HG02759 (cell line): ENCODE results near the gene MIS18A.

Experiments
- ATAC-seq: cut with Tn5 transposase; IDR thresholded peaks from one replicate; pipeline ENCODE4 v1.9.1; 2021; ENCODE audit warnings: mild to moderate bottlenecking, moderate library complexity; ENCODE audit not compliant: unreplicated experiment

The MIS18A gene

DNA sequence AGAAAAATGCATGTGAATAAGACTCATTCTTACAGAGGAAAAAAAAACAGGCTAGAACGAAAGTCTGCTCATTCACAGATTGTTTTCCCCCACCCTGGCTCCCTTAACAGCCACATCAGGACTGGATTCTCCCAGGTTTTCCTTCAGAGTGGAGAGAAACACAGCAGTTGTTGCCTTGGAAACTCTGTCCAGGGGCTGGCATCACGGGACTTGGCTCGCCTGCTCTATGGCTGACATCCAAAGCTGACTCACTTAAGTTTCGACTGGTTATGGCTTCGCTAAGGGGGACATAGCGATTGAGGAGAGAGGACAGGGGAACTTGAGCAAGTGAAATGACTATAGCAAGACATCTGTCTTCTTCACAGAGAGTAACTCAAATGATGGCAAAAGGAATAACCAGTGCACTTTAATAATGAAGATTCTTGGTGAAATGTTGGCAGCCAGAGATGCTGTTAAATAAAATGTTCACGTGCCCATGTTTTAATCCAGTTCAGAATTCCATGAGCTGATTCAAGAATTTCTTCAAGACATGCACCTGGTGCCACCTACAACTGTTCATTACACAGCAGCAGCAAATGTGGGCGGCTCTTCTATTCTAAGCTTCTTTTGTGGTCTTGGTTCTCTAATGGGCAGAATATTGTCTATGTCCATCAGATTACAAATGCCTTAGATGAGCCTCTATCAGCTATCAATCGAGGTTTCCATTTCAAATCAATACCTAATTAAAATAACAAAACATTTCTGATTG lies 21.8 kb downstream of the MIS18A start:
- ATAC-seq: no peak

DNA sequence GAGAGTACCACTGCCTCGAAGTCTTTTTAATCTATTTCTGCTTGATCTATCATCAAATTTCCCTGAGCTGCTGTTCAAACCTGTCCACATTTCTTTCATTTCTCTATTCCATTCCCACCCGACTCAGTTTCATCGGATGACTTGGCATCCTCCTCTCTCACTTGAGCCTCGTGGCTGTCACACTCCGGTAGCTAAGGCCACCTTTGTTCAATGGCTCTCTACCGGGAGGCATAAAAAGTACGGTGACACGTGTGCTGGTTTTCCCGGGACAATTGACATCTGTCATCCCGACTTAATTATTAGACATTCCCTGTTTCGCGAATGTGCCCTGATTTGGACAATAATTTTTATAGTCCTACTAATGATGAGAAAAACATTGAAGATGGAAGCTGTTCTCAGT lies 22.6 kb downstream of the MIS18A start:
- ATAC-seq: no peak

DNA sequence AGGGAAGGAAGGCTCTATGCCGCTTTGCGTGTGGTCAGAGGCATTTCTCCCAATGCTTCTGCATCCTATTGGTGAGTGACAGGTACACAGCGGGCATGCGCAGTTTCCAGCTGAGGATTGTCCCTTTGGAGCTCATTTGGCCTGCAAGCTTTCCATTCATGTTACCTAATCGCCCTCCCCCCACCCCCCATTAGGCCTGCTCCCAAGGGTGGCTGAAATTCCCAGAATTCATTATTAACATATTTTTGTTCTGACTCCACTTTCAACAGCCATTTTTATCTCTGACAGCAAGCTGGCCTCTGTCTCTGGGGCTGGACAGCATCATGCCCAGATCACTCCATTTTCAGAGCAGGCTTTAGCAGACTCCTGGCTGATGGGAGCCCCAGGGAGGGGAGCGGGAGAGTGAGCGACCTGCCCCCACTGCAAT lies 25.6 kb downstream of the MIS18A start:
- no peak for ATAC-seq

DNA sequence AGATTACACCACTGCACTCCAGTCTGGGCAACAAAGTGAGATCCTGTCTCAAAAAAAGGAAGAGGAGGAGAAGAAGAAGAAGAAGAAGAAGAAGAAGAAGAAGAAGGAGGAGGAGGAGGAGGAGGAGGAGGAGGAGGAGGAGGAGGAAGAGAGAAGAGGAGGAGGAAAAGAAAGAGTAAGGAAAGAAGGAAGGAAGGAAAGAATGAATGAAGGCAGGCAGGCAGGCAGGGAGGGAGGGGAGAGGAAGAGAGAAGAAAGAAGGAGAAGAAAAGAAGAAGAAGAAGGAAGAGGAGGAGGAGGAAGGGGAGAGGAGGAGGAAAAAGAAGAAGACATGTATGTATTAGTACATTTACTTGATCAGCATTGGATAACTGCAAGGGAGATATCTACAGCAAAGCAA lies 26.7 kb downstream of the MIS18A start:
- no peak for ATAC-seq

DNA sequence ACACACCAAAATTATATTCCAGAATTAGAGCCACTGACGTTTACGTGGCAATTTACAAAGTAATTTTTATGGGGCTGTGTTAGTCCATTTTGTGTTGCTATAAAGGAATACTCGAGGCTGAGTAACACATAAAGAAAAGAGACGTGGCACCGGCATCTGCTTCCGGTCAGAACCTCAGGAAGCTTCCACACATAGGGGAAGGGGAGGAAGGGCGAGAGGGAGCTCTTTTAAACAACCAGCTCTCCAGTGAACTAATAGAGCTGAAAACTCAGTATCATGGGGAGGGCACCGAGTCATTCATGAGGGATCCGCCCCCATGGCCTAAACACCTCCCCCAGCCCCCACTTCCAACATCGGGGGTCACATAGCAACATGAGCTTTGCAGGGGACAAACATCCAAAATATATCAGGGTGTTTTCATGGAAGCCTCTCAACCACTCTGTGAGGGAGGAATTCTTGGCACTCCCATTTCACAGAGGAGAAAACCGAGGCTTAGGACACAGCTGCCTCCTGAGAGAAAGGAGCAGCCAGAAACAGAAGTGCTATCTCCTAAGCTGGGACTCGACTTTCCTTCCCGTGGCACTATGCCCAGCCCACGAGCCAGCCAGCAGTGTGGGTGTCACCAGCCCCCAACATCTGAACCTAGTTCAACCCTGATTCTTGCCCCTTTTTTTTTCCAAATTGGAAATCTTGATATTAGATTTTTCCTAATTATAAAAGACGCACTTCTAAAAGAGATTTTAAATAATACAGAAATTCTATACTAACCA lies 29.2 kb downstream of the MIS18A start:
- no peak for ATAC-seq

DNA sequence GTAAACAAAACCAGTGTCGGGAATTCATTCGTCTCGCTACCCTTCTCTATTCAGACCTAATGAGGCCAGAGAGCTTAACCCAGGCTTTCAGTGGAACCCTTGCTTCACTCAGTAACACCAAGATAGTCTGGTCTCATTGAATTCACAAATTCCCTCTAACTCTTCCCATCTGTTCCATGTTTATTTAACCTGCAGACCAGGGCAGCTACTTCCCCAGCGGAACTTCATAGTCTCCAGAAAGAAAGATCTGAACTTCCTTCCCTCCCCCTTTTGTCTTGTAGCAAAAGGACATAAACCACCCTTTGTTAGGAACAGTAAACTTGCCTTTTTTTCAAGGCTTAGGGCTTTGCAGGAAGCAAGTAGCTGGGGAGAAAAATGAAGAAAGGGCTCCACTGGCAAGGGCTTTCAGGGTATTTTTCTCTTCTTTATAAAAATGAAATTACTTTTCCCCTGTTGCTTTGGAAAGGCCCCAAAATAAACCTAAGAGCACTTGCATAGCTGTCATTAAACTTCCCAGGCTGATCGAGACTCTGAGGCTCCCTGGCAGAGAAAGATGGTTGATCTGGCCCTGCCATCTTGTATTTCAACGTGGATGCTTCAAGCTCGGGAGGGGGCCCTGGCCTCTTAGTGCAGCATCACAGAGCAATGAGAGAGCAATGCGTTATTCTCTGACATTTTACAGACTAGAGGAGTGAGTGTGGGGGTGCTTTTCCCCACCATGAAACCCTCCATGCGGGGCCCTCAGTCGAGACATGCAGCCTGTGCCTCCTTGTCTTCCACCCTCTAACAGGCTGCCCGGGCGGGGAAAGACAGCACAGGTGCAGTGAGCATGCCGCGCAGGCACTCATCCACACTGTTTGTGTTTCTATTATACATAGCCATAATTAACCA lies 30.0 kb downstream of the MIS18A start:
- no peak for ATAC-seq

DNA sequence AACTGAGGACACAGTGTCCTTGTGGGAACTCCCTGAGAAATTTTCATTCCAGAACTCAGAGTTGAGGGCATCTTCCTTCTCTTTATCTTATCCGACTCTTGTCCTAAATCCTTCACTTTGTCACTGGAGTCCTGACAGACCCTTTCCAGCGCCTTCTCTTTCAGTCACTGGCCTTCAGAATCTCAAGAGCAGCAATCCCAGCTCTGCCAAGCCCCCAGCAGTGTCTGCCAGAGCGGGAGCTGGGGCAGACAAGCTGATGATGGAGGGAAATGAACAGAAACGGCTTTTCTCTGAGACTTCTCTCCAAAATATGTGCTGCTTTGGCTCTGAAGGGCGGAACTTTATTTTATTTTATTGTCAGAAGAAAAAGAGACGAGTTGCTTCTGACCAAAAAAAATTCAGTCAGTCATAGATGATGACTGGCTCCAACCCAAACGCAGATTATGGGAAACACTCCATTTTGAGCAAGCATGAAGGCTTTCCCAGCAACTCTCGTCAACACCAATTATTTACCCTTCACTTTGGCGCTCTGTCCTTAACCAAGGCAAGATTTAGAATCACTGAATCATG lies 32.2 kb downstream of the MIS18A start:
- no peak for ATAC-seq

DNA sequence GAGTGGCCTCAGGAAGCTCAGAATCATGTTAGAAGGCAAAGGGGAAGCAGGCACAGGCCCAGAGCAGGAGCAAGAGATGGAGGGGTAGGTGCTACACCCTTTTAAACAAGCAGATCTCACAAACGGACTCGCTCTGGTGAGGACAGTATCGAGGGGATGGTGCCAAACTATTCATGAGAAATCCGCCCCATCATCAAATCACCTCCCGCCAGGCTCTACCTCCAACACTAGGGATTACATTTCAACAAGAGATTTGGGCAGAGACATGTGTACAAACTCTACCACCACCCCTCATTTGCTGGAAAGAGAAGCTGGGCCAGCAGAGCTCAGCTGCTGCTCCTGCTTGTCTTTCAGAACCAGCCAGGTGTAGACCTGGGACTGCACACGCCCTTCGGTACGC lies 32.9 kb downstream of the MIS18A start:
- ATAC-seq: no peak

DNA sequence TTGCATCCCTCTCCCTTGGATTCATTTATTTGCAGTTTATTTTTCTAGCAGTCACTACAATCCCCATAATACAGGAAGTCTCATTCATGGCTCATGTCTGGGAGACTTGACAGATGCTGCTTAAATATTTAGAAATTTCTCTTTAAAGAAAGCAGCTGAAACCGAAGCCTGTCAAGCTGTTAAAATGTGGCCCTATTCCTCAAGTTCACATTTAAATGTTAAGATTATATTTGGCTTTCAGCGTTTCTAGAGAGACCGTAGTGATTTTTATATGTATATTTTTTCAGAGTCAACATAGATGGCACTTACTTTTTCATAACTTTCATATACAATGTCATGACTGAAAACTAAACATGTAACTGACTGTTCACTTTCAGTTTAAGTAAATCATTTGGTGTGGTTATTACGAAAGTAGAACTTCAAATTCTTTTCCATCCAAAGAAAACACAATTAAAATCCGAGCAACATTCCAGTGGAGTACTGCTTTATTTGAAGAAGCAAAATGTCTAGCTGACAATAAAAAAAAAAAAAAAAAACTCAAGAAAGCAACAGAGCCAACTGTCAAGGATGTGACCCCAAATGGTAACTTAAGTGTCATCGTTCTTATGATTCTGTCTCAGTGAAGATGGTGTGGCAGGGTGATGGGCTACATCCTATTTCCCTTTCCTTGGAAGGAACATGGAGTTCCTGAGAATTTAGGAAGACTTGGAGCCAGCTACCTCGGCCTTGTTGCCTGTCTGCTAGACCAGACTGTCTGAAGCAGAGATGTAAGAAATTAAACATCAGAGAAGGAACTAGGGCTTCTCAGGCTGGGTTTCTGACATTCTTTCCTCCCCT lies 37.8 kb downstream of the MIS18A start:
- ATAC-seq: no peak

DNA sequence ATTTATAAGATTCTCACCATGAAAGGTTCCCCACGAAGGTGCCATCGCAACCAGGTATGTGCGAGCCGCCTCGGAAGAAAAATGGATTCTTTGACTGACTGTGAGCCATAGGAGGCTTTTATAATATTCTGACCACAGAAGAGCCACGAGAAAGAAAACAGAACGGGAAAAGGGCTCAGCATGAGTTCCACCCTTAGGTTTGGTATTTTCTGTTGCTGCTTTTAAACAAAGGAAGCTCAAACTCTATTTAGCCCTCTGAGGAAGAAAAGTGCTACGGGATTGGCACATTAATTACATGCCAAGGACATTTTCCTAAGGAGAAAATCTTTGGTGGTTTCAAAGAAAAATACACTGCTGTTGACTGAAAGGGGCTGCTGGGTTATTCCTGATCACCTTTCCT lies 39.3 kb downstream of the MIS18A start:
- no peak for ATAC-seq

DNA sequence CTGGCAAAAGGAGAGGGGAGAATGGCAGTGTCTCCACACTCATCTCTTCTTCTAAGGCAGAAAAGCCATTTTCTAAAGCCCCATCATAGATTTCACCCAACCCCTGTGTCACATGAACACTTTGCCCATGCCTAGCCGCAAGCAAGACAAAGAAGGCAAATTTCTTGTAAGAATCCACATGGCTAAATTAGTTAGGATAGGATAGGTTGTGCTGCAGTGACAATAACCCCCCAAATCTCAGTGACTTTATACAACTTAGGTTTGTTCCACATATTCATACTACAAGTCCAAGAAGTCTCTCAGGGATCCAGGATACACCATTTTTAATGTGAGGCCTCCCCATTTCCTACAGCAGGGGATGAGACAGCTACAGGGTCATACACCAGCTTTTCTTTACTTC lies 40.8 kb downstream of the MIS18A start:
- no peak for ATAC-seq

DNA sequence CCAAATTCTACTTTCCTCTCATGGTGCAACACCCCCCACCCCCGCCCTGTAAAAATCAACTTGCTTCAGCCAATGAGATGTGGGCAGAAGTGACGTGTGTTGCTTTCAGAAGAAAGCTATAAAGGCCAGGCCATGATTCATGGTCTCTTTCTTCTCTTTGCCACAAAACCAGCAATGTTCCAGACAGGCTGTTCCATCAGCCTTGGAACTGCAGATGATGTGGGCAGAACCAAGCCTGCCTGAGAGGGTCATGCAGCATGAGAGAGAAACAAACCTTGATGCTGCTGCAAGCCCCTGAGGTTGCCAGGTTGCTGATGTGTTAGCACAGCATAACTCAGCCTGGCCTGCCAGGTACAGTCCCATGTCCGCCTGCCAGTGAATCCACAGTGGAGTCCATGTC lies 41.8 kb downstream of the MIS18A start:
- ATAC-seq: no peak

DNA sequence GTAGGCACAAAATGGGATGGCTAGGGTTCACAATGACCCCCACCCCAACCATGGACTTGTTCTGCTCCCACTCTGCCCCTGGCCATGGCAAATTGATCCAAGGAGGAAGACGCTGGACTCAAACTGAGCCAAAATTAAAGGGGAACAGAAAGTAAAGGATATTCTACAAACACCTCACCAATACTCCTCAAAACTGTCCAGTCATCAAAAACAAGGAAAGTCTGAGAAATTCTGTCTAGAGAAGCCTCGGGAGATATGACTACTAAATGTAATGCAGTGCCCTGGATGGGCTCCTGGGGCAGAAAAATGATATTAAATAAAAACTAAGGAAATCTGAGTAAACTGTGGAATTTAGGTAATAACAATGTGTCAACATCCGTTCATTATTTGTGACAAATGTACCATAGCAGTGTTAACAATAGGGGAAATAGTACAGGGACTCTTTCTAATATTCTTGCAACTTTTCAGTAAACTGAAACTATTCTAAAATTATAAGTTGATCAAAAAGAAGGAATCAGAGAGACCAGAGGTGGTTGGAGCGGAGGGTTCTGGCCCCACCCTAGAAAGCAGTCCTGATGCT lies 45.0 kb downstream of the MIS18A start:
- ATAC-seq: no peak

DNA sequence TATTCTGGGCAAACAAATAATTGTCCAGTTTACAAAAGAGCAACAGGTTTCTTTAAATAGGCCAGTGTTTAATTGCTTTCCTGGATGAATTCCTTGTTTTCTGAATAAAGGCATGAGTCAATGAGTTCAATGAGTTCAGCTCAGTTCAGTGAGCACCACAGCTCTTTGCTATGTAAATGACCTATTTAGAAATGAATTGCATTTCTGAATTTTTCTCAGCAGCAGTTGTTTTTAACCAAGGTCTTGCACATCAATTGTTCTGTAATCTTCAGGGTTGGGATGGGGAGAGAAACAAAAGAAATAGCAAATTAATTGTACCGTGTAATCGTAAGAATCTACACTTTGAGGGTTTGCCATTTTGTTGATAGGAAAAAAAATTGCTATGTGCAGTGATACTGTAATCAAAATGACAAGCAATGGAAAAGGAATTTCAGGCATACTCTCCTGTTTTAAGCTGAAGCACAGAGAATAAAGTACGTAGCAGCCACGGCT lies 45.7 kb downstream of the MIS18A start:
- ATAC-seq: no peak

DNA sequence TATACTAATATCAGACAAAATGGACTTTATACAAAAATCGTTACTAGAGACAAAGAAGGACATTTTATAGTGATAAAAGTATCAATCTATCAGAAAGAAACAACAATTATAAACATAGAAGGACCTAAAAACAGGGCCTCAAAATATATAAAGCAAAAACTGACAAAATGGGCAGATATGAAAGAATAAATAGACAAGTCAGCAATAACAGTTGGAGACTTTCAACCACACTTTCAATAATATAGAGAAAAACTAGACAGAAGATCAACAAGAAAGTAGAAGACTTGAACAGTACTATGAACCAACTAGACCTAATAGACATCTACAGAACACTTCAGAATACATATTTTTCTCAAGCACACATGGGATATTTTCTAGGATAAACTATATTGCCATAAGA lies 52.4 kb downstream of the MIS18A start:
- no peak for ATAC-seq
